Measurements from ENCODE around the gene TPX2.

Gene TPX2

GRCh38 chr20:31774408-31774807 lies 35.3 kb downstream of the TPX2 start:
- TF ChIP-seq, protein P1, sequence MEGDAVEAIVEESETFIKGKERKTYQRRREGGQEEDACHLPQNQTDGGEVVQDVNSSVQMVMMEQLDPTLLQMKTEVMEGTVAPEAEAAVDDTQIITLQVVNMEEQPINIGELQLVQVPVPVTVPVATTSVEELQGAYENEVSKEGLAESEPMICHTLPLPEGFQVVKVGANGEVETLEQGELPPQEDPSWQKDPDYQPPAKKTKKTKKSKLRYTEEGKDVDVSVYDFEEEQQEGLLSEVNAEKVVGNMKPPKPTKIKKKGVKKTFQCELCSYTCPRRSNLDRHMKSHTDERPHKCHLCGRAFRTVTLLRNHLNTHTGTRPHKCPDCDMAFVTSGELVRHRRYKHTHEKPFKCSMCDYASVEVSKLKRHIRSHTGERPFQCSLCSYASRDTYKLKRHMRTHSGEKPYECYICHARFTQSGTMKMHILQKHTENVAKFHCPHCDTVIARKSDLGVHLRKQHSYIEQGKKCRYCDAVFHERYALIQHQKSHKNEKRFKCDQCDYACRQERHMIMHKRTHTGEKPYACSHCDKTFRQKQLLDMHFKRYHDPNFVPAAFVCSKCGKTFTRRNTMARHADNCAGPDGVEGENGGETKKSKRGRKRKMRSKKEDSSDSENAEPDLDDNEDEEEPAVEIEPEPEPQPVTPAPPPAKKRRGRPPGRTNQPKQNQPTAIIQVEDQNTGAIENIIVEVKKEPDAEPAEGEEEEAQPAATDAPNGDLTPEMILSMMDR (IDR thresholded peaks at IDR 0.05; ENCODE audit: low read depth, low read length, missing control alignments): no peak
- no peak overlapping the region for H3K27ac ChIP-seq
- H3K4me3 ChIP-seq (ENCODE audit: low read depth, low read length): no peak overlapping the region
- DNase-seq: no peak
- H3K27me3 ChIP-seq (replicated peaks): no peaks in the 10 kb centered on the region
- in situ Hi-C loops (cut with HindIII; ENCODE audit: low pct_ligation_motif_present, low sequenced_read_pairs): no loop called here
- H3K36me3 ChIP-seq (replicated peaks): peaks cover 9% of the 10 kb centered on the region

GRCh38 chr20:31780839-31781238 lies 41.7 kb downstream of the TPX2 start:
- Histone ChIP-seq H3K27me3 (replicated peaks) (no peaks in the 10 kb centered on the region), H3K27ac (no peak overlapping the region), H3K4me3 (ENCODE audit: low read depth, low read length) (no peak overlapping the region), H3K36me3 (replicated peaks) (peaks cover 28% of the 10 kb centered on the region)
- TF ChIP-seq, protein P1 (IDR thresholded peaks at IDR 0.05; ENCODE audit: low read depth, low read length, missing control alignments): no peak
- in situ Hi-C loops (cut with HindIII; ENCODE audit: low pct_ligation_motif_present, low sequenced_read_pairs): no loop called here
- DNase-seq: no peak

- peaks cover 28% of the 10 kb centered on the region for H3K36me3 ChIP-seq (replicated peaks)
- no peak overlapping the region for H3K27ac ChIP-seq
- TF ChIP-seq, protein P1 (IDR thresholded peaks at IDR 0.05; ENCODE audit: low read depth, low read length, missing control alignments): no peak
- in situ Hi-C loops (cut with HindIII; ENCODE audit: low pct_ligation_motif_present, low sequenced_read_pairs): no loop called here
- no peak for DNase-seq
- H3K4me3 ChIP-seq (ENCODE audit: low read depth, low read length): no peak overlapping the region
- no peaks in the 10 kb centered on the region for H3K27me3 ChIP-seq (replicated peaks)
Observed at GRCh38 chr20:31781945-31782344, 42.9 kb downstream of the TPX2 start.

DNA sequence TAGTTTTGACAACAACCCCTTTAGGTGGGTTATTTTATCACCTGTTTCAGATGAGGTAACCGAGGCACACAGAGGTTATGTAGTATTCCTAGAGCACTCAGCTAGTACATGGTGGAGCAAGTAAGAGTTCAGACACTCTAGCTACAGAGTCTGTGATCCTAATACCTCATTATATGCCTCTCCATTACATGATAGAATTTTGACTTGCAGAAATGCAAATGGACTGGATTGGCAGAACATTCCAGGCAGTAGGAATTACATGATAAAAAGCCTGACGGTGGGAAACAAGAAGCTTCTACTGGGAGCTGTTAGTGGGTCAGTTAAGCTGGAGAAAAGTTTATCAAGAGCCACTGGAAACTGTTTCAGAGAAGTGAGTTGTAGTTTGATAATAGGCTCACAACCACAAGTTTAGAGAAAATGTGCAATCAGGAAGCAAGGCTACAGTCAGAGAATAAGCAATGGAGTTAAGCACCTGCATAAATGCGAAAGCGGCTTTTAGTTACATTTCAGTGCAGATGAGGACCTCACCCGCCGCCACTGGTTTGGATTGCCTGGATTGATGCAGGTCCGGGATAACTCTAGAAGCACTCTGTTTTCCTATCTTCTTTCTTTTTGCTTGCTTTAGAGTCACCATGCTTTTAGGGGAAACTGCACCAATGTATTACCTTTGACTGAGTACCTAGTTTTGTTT lies 45.4 kb downstream of the TPX2 start:
- H3K4me3 ChIP-seq (ENCODE audit: low read depth, low read length): no peak overlapping the region

GRCh38 chr20:31785089-31785488 lies 46.0 kb downstream of the TPX2 start:
- no peak overlapping the region for H3K4me3 ChIP-seq (ENCODE audit: low read depth, low read length)
- H3K27ac ChIP-seq: no peak overlapping the region
- H3K27me3 ChIP-seq (replicated peaks): no peaks in the 10 kb centered on the region
- TF ChIP-seq, protein P1 (IDR thresholded peaks at IDR 0.05; ENCODE audit: low read depth, low read length, missing control alignments): no peak
- in situ Hi-C loops (cut with HindIII; ENCODE audit: low pct_ligation_motif_present, low sequenced_read_pairs): no loop called here
- H3K36me3 ChIP-seq (replicated peaks): peaks cover 19% of the 10 kb centered on the region
- no peak for DNase-seq

More for the DNA sequence above, 45.4 kb downstream of the TPX2 start:
- in situ Hi-C loops (cut with HindIII; ENCODE audit: low pct_ligation_motif_present, low sequenced_read_pairs): no loop called here
- no peaks in the 10 kb centered on the region for H3K27me3 ChIP-seq (replicated peaks)
- TF ChIP-seq, protein P1 (IDR thresholded peaks at IDR 0.05; ENCODE audit: low read depth, low read length, missing control alignments): no peak
- DNase-seq: no peak
- H3K36me3 ChIP-seq (replicated peaks): peaks cover 20% of the 10 kb centered on the region
- H3K27ac ChIP-seq: no peak overlapping the region

DNA sequence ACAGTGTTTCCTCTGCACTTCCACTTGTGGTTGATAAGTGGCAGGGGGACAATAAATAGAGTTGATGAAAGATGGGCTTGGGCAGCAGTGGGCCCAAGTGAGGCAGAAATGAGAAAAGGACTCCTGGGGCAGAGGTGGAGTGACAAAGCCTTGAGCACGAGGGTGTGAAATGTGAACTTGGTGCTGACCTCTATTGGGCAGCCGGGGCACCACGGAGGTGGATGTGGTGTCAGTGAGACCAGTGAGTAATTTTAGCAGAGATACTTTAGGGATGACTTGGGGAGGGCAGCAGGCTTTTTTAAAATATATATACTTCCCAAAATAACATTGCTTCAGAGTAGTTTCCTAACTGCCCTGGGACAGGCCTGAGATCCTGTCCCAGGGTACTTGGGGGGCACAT lies 49.5 kb downstream of the TPX2 start:
- Histone ChIP-seq H3K27me3 (replicated peaks) (no peaks in the 10 kb centered on the region), H3K4me3 (ENCODE audit: low read depth, low read length) (no peak overlapping the region), H3K36me3 (replicated peaks) (peaks cover 14% of the 10 kb centered on the region), H3K27ac (no peak overlapping the region)
- TF ChIP-seq, protein P1 (IDR thresholded peaks at IDR 0.05; ENCODE audit: low read depth, low read length, missing control alignments): peak; percentile 19
- in situ Hi-C loops (cut with HindIII; ENCODE audit: low pct_ligation_motif_present, low sequenced_read_pairs): no loop called here
- no peak for DNase-seq

All from brain microvascular endothelial cell (primary cell).